Kidney (tissue), 22 donors: ENCODE measurements around the gene NPY2R. TPM values are rescaled to one million over a fixed set of nuclear protein-coding genes. Genes with fewer than 3 reads are reported as not detected.

Source experiments
- DNase-seq, 5 donors: peaks; one replicate each; pipeline ENCODE4 v3.0.0-alpha.2; 2013 to 2020
- FAIRE-seq: peaks from 2 replicates; lab custom pipeline; 2012; peaks lifted over from hg19 to GRCh38; lab: Jason Lieb, UNC
- H3K27ac ChIP-seq, 2 donors: one replicate each; pipeline ENCODE4 v1.7.0; 2013; ENCODE audit warnings: low read depth in 2 of 2, low read length in 2 of 2, inconsistent platforms in 1 of 2
- H3K27me3 ChIP-seq: one replicate; pipeline ENCODE4 v1.7.1; 2013; ENCODE audit warnings: low read length, inconsistent platforms; ENCODE audit not compliant: control insufficient read depth, insufficient read depth
- H3K36me3 ChIP-seq, 3 donors: one replicate each; pipeline versions ENCODE4 v1.7.0 to v1.7.1; 2013; ENCODE audit warnings: low read length in 3 of 3, control low read depth in 1 of 3, inconsistent platforms in 1 of 3; ENCODE audit not compliant: insufficient read depth in 3 of 3, control insufficient read depth in 2 of 3
- H3K4me1 ChIP-seq, 3 donors: one replicate each; pipeline versions ENCODE4 v1.7.0 to v1.7.1; 2013; ENCODE audit warnings: low read length in 3 of 3, inconsistent platforms in 1 of 3, low read depth in 1 of 3; ENCODE audit not compliant: control insufficient read depth in 2 of 3, insufficient read depth in 2 of 3
- H3K4me3 ChIP-seq, 3 donors: one replicate each; pipeline versions ENCODE4 v1.7.0 to v1.8.1; 2013; ENCODE audit warnings: low read length in 3 of 3, control low read depth in 1 of 3, inconsistent platforms in 1 of 3
- H3K9ac ChIP-seq, 3 donors: one replicate each; pipeline versions ENCODE4 v1.7.0 to v1.7.1; 2013; ENCODE audit warnings: low read length in 3 of 3, control low read depth in 1 of 3, inconsistent platforms in 1 of 3
- H3K9me3 ChIP-seq, 3 donors: one replicate each; pipeline versions ENCODE4 v1.7.0 to v1.7.1; 2013; ENCODE audit warnings: low read length in 3 of 3, control low read depth in 1 of 3, inconsistent platforms in 1 of 3; ENCODE audit not compliant: control insufficient read depth in 2 of 3, insufficient read depth in 1 of 3
- intact Hi-C: fragments of 100-400 bp; cut with DNase I; formaldehyde crosslinking; loops from one replicate; pipeline ENCODE4 v1.11.1; 2022
- long read RNA-seq, 10 donors: library from polyadenylated mRNA in 1 of 10; unstranded in 1 of 10; transcript quantifications; one replicate each; pipeline ENCODE4 v2.0.0 and lab custom pipeline, GENCODE V29; 2021 to 2026
- polyA plus RNA-seq: library from polyadenylated mRNA; stranded (reverse); fragments of 350-450 nt; fragmentation: Illumina TruSeq; extraction: RNeasy Lipid Tissue Mini Kit (QIAGEN cat#74804); gene quantifications from one replicate; pipeline ENCODE4 v1.2.3, GENCODE V29; 2014; ENCODE audit warnings: low read depth, low replicate concordance; ENCODE audit not compliant: insufficient read depth
- total RNA-seq: library from RNA; stranded (reverse); fragmentation: NEBNext Ultra II Directional; extraction: Animal tissue kit (Norgen Biotek cat#: 25700); gene quantifications from one replicate; pipeline ENCODE4 v1.2.1, GENCODE V29; 2021
- TF ChIP-seq, protein P1 (sequence below): IDR thresholded peaks from 3 replicates; pipeline ENCODE4 v1.5.1; 2012; ENCODE audit warnings: mild to moderate bottlenecking, moderate library complexity, borderline replicate concordance; ENCODE audit not compliant: insufficient read depth; ENCODE audit errors: extremely low read depth
- donor health status: control.
- donor health status: control.
- donor health status: control.
- donor health status: control.
- donor health status: control.
- donor health status: DM: yes; HTN: yes; CAD: no.
- donor health status: Normal renal cell carcinoma (clear cell type).

The NPY2R gene
- total RNA-seq = 0.54 TPM
- polyA plus RNA-seq = not detected
- long read RNA-seq, donor 1 = 0 reads
- long read RNA-seq, donor 2 = 0 reads
- long read RNA-seq, donor 3 = 0 reads
- long read RNA-seq, donor 4, partial matches to known transcripts = 0 of 1 reads
- long read RNA-seq, donor 4, other reads (novel, unspliced or antisense) = 0 of 1 reads
- long read RNA-seq, donor 5, partial matches to known transcripts = 0 of 1 reads
- long read RNA-seq, donor 5, other reads (novel, unspliced or antisense) = 0 of 1 reads
- long read RNA-seq, donor 6 = 0 reads
- long read RNA-seq, donor 7, partial matches to known transcripts = 0 of 1 reads
- long read RNA-seq, donor 7, other reads (novel, unspliced or antisense) = 0 of 1 reads
- long read RNA-seq, donor 8 = 0 reads
- long read RNA-seq, donor 9, partial matches to known transcripts = 0 of 1 reads
- long read RNA-seq, donor 9, other reads (novel, unspliced or antisense) = 0 of 1 reads
- long read RNA-seq, donor 10 = 0 reads

GRCh38 chr4:155208258-155209054, at the start of gene NPY2R:
Gene NPY2R (plus strand): TSS chr4:155208636. CDS start chr4:155213940, 5,304 bp downstream.
- peak within 1 kb of the TSS in 1 of 3 donors; percentile 36 for H3K9ac ChIP-seq
- intact Hi-C loops = no loop called here

DNA sequence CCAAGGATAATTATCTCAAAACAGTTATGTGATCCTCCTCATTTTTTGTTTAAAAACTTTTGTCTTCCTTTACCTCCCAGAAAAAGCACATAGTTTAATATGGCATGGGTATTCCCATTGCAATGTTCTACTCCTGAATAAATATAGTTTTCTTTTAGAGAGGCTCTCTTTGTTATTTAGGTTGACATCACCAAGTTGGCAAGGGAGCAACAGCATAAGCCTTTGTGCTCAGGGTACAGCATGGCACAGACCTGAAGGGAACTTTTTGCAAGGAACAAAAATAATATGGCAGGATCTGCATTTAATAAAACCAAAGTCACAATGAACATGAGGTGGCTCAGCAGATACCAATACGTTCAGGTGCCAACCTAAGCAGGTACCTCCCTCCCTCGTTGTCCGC, 47.1 kb upstream of the NPY2R start:
- no peak overlapping the region for H3K27ac ChIP-seq
- no peaks in the 10 kb centered on the region for H3K9me3 ChIP-seq
- intact Hi-C loops = no loop called here
- H3K27me3 ChIP-seq = no peaks in the 10 kb centered on the region
- no peak overlapping the region for H3K4me3 ChIP-seq
- no peaks in the 10 kb centered on the region for H3K36me3 ChIP-seq
- TF ChIP-seq, protein P1, sequence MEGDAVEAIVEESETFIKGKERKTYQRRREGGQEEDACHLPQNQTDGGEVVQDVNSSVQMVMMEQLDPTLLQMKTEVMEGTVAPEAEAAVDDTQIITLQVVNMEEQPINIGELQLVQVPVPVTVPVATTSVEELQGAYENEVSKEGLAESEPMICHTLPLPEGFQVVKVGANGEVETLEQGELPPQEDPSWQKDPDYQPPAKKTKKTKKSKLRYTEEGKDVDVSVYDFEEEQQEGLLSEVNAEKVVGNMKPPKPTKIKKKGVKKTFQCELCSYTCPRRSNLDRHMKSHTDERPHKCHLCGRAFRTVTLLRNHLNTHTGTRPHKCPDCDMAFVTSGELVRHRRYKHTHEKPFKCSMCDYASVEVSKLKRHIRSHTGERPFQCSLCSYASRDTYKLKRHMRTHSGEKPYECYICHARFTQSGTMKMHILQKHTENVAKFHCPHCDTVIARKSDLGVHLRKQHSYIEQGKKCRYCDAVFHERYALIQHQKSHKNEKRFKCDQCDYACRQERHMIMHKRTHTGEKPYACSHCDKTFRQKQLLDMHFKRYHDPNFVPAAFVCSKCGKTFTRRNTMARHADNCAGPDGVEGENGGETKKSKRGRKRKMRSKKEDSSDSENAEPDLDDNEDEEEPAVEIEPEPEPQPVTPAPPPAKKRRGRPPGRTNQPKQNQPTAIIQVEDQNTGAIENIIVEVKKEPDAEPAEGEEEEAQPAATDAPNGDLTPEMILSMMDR = no peak
- H3K9ac ChIP-seq = no peak overlapping the region
- H3K4me1 ChIP-seq = no peaks in the 10 kb centered on the region
- FAIRE-seq = no peak
- DNase-seq = no peak

More at GRCh38 chr4:155208258-155209054, at the start of gene NPY2R:
- peak within 1 kb of the TSS in 2 of 3 donors; percentile 47 to 48 for H3K4me3 ChIP-seq
- no peaks in the 10 kb centered on the region for H3K36me3 ChIP-seq
- H3K9me3 ChIP-seq = no peaks in the 10 kb centered on the region
- H3K27ac ChIP-seq = no peak within 1 kb of the TSS
- H3K4me1 ChIP-seq = no peaks in the 10 kb centered on the region
- TF ChIP-seq, protein P1 = no peak
- DNase-seq (peak; percentile 57 to 71 (median 67)), FAIRE-seq (no peak)
- peaks cover 6% of the 10 kb centered on the region for H3K27me3 ChIP-seq

DNA sequence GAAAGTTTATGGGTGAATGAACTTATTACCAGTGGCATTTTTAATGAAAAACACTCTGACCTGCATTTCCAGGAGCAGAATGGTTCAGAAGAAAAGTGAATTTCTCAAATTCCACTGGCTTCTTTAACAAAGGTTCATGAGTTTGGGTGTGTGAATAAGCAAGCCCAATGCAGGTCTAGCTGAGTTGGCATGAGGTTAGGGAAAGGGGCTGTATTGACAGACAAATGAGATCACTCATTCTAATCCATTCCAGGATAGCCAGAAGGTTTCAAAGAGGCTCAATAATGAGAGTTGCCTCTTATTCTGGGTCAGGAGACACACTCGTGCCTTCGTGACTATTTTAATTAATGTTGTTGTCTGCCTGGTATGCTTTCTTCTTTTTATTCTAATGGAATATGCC, 43.7 kb upstream of the NPY2R start:
- Histone ChIP-seq H3K9ac (no peak overlapping the region), H3K4me3 (no peak overlapping the region), H3K27me3 (no peaks in the 10 kb centered on the region), H3K27ac (no peak overlapping the region), H3K36me3 (no peaks in the 10 kb centered on the region), H3K9me3 (peaks cover 0 to 3% (median 1%) of the 10 kb centered on the region in 3 donors), H3K4me1 (no peaks in the 10 kb centered on the region)
- no peak for DNase-seq
- FAIRE-seq = no peak
- TF ChIP-seq, protein P1 = no peak
- intact Hi-C loops = no loop called here
